Measurements from ENCODE around the gene CCDC38.

DNA sequence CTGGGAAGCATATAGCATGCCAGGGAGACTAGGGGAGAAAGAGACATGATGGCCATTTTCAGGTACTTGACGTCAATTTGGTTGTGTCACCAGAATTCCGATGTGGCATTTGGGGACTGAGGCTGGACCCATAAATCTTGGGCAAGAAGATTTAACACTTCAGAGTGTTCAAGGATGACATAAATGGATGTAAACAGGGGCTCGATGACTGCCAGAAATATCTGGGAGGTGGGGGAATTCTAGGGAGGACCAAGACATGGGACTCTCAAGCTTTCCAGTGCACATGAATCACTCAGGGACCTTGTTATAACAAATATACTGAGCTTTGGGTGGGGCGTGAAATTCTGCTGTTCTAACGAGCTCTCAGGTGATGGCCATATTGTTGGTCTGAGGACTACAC lies 35.9 kb upstream of the CCDC38 start:
- TF ChIP-seq, protein P1, sequence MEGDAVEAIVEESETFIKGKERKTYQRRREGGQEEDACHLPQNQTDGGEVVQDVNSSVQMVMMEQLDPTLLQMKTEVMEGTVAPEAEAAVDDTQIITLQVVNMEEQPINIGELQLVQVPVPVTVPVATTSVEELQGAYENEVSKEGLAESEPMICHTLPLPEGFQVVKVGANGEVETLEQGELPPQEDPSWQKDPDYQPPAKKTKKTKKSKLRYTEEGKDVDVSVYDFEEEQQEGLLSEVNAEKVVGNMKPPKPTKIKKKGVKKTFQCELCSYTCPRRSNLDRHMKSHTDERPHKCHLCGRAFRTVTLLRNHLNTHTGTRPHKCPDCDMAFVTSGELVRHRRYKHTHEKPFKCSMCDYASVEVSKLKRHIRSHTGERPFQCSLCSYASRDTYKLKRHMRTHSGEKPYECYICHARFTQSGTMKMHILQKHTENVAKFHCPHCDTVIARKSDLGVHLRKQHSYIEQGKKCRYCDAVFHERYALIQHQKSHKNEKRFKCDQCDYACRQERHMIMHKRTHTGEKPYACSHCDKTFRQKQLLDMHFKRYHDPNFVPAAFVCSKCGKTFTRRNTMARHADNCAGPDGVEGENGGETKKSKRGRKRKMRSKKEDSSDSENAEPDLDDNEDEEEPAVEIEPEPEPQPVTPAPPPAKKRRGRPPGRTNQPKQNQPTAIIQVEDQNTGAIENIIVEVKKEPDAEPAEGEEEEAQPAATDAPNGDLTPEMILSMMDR (IDR thresholded peaks at IDR 0.05; ENCODE audit: insufficient read depth, low read length, poor library complexity, severe bottlenecking) = no peak
- no peak for TF ChIP-seq EZH2phosphoT487 (conservative IDR thresholded peaks at IDR 0.05; ENCODE audit: low read length)
